Spleen (tissue), 11 donors: ENCODE results near the gene LRRK1. TPM values are rescaled to one million over a fixed set of nuclear protein-coding genes. Genes with fewer than 3 reads are reported as not detected.
"Not testable (repeated sequence)": the region's sequence is repeated elsewhere in the genome, so short reads cannot be mapped to it uniquely, and the experiment has no call there.

Experiments used
- DNase-seq: peaks from one replicate; pipeline ENCODE4 v3.0.0-alpha.2; 2020
- H3K27ac ChIP-seq, 8 donors: fragments of 200-600 bp; sonication (generic) in 7 of 8; 1 replicate in 4 of 8; 2 replicates in 4 of 8; pipeline versions ENCODE4 v1.5.0 to v1.8.0; 2016 to 2021; ENCODE audit warnings: inconsistent platforms in 4 of 8, mild to moderate bottlenecking in 4 of 8, moderate library complexity in 1 of 8
- H3K27me3 ChIP-seq, 7 donors: fragments of 200-600 bp; sonication (generic) in 6 of 7; replicated peaks in 1 of 7; 1 replicate in 4 of 7; 2 replicates in 3 of 7; pipeline versions ENCODE4 v1.5.0 to v1.8.0; 2016 to 2021; ENCODE audit warnings: inconsistent platforms in 3 of 7, mild to moderate bottlenecking in 1 of 7
- H3K36me3 ChIP-seq, 6 donors: fragments of 200-600 bp; sonication (generic) in 5 of 6; 1 replicate in 4 of 6; 2 replicates in 2 of 6; pipeline versions ENCODE4 v1.5.0 to v1.8.0; 2016 to 2021; ENCODE audit warnings: inconsistent platforms in 2 of 6
- H3K4me1 ChIP-seq, 6 donors: fragments of 200-600 bp; sonication (generic) in 5 of 6; 1 replicate in 3 of 6; 2 replicates in 3 of 6; pipeline versions ENCODE4 v1.5.0 to v1.8.0; 2016 to 2021; ENCODE audit warnings: inconsistent platforms in 3 of 6
- H3K4me3 ChIP-seq, 8 donors: fragments of 200-600 bp; sonication (generic) in 7 of 8; 1 replicate in 4 of 8; 2 replicates in 4 of 8; pipeline versions ENCODE4 v1.5.0 to v1.8.0; 2016 to 2021; ENCODE audit warnings: inconsistent platforms in 4 of 8, mild to moderate bottlenecking in 4 of 8, moderate library complexity in 2 of 8
- H3K9me3 ChIP-seq, 8 donors: fragments of 200-600 bp; sonication (generic) in 7 of 8; 1 replicate in 4 of 8; 2 replicates in 4 of 8; pipeline versions ENCODE4 v1.5.0 to v1.8.0; 2016 to 2021; ENCODE audit warnings: inconsistent platforms in 4 of 8
- POLR2A ChIP-seq, 3 donors: fragments of 450-650 bp; IDR thresholded peaks; one replicate each; pipeline ENCODE4 v1.5.1; 2017; ENCODE audit warnings: antibody characterized with exemption in 3 of 3, mild to moderate bottlenecking in 1 of 3
- POLR2AphosphoS5 ChIP-seq, 3 donors: sonication (generic); formaldehyde crosslinking; IDR thresholded peaks; one replicate each; pipeline ENCODE4 v1.5.1; 2017; ENCODE audit warnings: antibody characterized with exemption in 3 of 3
- WGBS, 5 donors: extraction: QIAGEN DNeasy Blood & Tissue Kit in 3 of 5; methylation state at CpG; one replicate each; pipeline versions ENCODE4 v1.1.5 to v1.1.7; 2013 to 2018; 5-methylcytosine and 5-hydroxymethylcytosine counted together
- intact Hi-C: fragments of 100-400 bp; cut with DNase I; formaldehyde crosslinking; loops from one replicate; pipeline ENCODE4 v1.15.0; 2023; ENCODE audit warnings: low total_unique reads
- polyA plus RNA-seq, 3 donors: library from polyadenylated mRNA; stranded (reverse); fragments of 200-250 nt; gene quantifications; one replicate each; pipeline ENCODE4 v1.2.1, GENCODE V29; 2013
- total RNA-seq, 7 donors: library from RNA; depleted of rRNA in 3 of 7; stranded (reverse); fragments of >200 nt in 3 of 7; fragmentation: NEBNext Ultra II Directional in 4 of 7; extraction: Animal tissue kit (Norgen Biotek cat#: 25700) in 4 of 7; gene quantifications; one replicate each; pipeline versions ENCODE4 v1.1.0 to v1.2.1, GENCODE V29; 2016 to 2021
- TF ChIP-seq, protein P1 (sequence below), 11 experiments: fragments of 200-600 bp in 7 of 11; fragments of 450-650 bp in 4 of 11; sonication (generic) in 4 of 11; IDR thresholded peaks in 8 of 11; conservative IDR thresholded peaks in 3 of 11; 1 replicate in 7 of 11; 2 replicates in 4 of 11; pipeline versions ENCODE4 v1.4.0 to v1.8.0; 2016 to 2021; ENCODE audit warnings: antibody characterized with exemption in 11 of 11, inconsistent platforms in 4 of 11, mild to moderate bottlenecking in 1 of 11
- donor health status: healthy with polysubstance abuse.
- donor health status: DM: no; HTN: no; CAD: no; lungs with moderate emphysema.
- donor health status: DM: no; HTN: no; CAD: no.
- donor health status: Bipolar disorder and iron deficiency.
- donor health status: healthy.
- donor health status: DM: no; HTN: no; CAD: no.
- donor health status: DM: yes; HTN: yes; CAD: no.

Gene LRRK1
- total and polyA plus RNA-seq, 10 donors: 12.0 to 60.2 (median 48.8) TPM

GRCh38 chr15:101069654-101069973 lies 150.5 kb downstream of the LRRK1 start:
- Histone ChIP-seq H3K9me3 (no peaks in the 10 kb centered on the region), H3K4me1 (peaks cover 0 to 48% (median 23%) of the 10 kb centered on the region in 6 donors), H3K36me3 (peaks cover 0 to 81% (median 26%) of the 10 kb centered on the region in 6 donors), H3K27me3 (no peaks in the 10 kb centered on the region), H3K27ac (peak overlapping the region in 6 of 8 donors; percentile 3 to 77 (median 68)), H3K4me3 (no peak overlapping the region)
- no peak for DNase-seq
- TF ChIP-seq POLR2A (IDR thresholded peaks at IDR 0.05): no peak
- WGBS, 5 donors: 82 to 90% (median 89%) methylated on average over 4 of the region's 4 CpGs
- intact Hi-C loops: no loop called here

DNA sequence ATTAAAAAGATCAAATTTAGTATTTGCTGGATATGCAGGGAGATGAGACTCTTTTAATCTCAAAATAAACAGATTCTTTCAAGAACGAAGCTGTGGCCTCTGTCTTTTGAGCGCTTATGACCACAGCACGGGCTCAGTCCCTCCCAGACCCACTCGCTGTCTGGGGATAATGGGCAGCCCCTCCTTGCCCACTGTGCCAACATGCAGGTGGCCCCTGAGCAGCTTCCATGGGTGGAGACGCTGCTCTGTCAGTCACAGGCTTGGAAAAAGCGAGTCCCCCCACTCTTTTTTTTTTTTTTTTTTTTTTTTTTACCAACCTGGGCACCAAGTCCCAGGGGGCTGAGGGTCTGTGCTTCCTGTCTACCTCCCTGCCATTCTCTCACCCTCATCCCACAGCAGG lies 150.9 kb downstream of the LRRK1 start:
- WGBS, 5 donors: 83 to 88% (median 86%) methylated on average over 6 of the region's 6 CpGs
- peak overlapping the region; percentile 8 to 77 (median 64) for H3K27ac ChIP-seq
- DNase-seq: peak; percentile 34
- no peaks in the 10 kb centered on the region for H3K9me3 ChIP-seq
- no peaks in the 10 kb centered on the region for H3K27me3 ChIP-seq
- H3K36me3 ChIP-seq: peaks cover 0 to 77% (median 26%) of the 10 kb centered on the region in 6 donors
- peaks cover 0 to 48% (median 23%) of the 10 kb centered on the region in 6 donors for H3K4me1 ChIP-seq
- H3K4me3 ChIP-seq: no peak overlapping the region
- intact Hi-C loops: no loop called here
- TF ChIP-seq POLR2A (IDR thresholded peaks at IDR 0.05): no peak
- no peak for TF ChIP-seq POLR2AphosphoS5 (IDR thresholded peaks at IDR 0.05)
- TF ChIP-seq, protein P1, sequence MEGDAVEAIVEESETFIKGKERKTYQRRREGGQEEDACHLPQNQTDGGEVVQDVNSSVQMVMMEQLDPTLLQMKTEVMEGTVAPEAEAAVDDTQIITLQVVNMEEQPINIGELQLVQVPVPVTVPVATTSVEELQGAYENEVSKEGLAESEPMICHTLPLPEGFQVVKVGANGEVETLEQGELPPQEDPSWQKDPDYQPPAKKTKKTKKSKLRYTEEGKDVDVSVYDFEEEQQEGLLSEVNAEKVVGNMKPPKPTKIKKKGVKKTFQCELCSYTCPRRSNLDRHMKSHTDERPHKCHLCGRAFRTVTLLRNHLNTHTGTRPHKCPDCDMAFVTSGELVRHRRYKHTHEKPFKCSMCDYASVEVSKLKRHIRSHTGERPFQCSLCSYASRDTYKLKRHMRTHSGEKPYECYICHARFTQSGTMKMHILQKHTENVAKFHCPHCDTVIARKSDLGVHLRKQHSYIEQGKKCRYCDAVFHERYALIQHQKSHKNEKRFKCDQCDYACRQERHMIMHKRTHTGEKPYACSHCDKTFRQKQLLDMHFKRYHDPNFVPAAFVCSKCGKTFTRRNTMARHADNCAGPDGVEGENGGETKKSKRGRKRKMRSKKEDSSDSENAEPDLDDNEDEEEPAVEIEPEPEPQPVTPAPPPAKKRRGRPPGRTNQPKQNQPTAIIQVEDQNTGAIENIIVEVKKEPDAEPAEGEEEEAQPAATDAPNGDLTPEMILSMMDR (IDR thresholded peaks at IDR 0.05 in 8 of 11, conservative IDR thresholded peaks at IDR 0.05 in 3 of 11): no peak

DNA sequence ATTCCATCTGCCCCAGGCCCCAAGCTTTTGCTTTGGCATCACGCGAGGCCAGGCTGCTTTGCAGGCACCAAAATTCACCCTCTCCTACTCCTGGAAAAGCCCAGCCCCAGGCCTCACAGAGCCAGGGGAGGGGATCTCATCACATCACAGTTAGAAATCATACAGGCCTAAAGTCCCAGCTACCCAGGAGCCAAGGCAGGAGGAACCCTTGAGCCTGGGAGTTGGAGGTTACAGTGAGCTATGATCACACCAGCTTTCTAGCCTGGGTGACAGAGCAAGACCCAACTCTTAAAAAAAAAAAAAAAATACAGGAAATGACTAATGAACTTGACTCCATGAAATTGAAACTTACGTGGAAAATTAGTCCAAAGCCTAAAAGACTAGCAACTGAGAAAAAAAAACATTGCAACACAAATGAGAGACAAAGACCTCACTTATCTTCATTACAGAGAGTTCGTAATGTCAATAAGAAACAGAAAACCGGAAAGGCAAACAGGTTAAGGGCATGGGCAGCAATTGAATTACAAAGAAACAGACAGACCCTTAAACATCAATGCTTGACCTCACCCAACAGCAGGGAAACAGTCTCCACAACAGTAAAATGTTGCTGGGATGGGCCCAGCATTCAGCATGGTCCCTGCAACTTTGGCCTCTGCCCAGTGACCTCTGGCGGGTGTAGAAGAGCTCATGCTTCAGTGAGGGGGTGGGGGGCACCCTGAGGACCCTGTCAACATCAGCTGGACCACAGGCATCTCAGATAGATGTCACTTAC lies 151.5 kb downstream of the LRRK1 start:
- DNase-seq: peak; percentile 41

DNA sequence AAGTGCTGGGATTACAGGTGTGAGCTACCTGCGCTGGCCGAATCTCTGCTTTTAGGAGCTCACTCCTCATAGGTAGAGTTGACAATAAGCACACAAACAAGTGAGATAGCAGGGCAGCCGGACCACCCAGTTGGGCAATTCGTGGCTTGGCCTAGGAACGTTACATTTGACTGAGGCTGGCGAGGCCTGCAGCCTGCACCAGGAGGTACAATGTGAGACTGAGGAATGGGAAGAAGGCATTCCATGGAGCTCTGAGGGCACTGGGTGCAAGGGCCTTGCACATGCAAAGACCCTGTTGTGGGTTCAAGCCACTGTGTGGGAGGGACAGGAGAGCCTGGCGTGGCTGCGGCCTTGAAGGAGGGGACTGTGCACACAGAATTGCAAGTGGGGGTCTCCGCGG lies 152.5 kb downstream of the LRRK1 start:
- Histone ChIP-seq H3K27ac (peak overlapping the region in 1 of 8 donors; percentile 65), H3K4me3 (no peak overlapping the region), H3K9me3 (no peaks in the 10 kb centered on the region), H3K36me3 (peaks cover 0 to 61% (median 12%) of the 10 kb centered on the region in 6 donors), H3K27me3 (no peaks in the 10 kb centered on the region), H3K4me1 (peaks cover 0 to 46% (median 23%) of the 10 kb centered on the region in 6 donors)
- intact Hi-C loops: no loop called here
- TF ChIP-seq, protein P1 (IDR thresholded peaks at IDR 0.05 in 8 of 11, conservative IDR thresholded peaks at IDR 0.05 in 3 of 11): no peak
- TF ChIP-seq POLR2A (IDR thresholded peaks at IDR 0.05) (no peak), POLR2AphosphoS5 (IDR thresholded peaks at IDR 0.05) (no peak)
- WGBS, 5 donors: 90 to 97% (median 93%) methylated on average over 10 of the region's 10 CpGs
- DNase-seq: peak; percentile 40

More for the DNA sequence above, 151.5 kb downstream of the LRRK1 start:
- Histone ChIP-seq H3K27ac (peak overlapping the region; percentile 8 to 77 (median 64)), H3K4me3 (no peak overlapping the region), H3K36me3 (peaks cover 0 to 71% (median 22%) of the 10 kb centered on the region in 6 donors), H3K27me3 (no peaks in the 10 kb centered on the region), H3K4me1 (peaks cover 0 to 48% (median 23%) of the 10 kb centered on the region in 6 donors), H3K9me3 (no peaks in the 10 kb centered on the region)
- 62 to 80% (median 65%) methylated on average over 6 of the region's 6 CpGs for WGBS, 5 donors
- intact Hi-C loops: no loop called here
- TF ChIP-seq POLR2AphosphoS5 (IDR thresholded peaks at IDR 0.05): peak in 2 of 3 donors; percentile 7 to 20
- TF ChIP-seq, protein P1 (IDR thresholded peaks at IDR 0.05 in 8 of 11, conservative IDR thresholded peaks at IDR 0.05 in 3 of 11): no peak
- TF ChIP-seq POLR2A (IDR thresholded peaks at IDR 0.05): no peak

- H3K27me3 ChIP-seq, H3K4me3 ChIP-seq, H3K9me3 ChIP-seq, H3K27ac ChIP-seq, intact Hi-C loops: not testable (repeated sequence)
- H3K4me1 ChIP-seq: peaks cover 0 to 41% (median 23%) of the 10 kb centered on the region in 6 donors
- peak; percentile 25 for DNase-seq
- H3K36me3 ChIP-seq: peaks cover 0 to 55% (median 8%) of the 10 kb centered on the region in 6 donors
- 93 to 96% (median 95%) methylated on average over 4 of the region's 4 CpGs for WGBS, 5 donors
These were observed 153.1 kb downstream of the LRRK1 start for GRCh38 chr15:101072235-101072634.

GRCh38 chr15:101077806-101078668 lies 158.9 kb downstream of the LRRK1 start:
- H3K9me3 ChIP-seq, H3K4me3 ChIP-seq, H3K36me3 ChIP-seq, DNase-seq, H3K27me3 ChIP-seq, H3K27ac ChIP-seq, H3K4me1 ChIP-seq: not testable (repeated sequence)
- intact Hi-C loops: loop anchor here (5.0 kb wide), 1 partner anchor 46 kb away; no protein-coding TSS in a partner anchor
- WGBS, 5 donors: 89 to 94% (median 91%) methylated on average over 15 of the region's 15 CpGs
